HG02571 (cell line): ENCODE data around the gene TTC4.

Source experiments
- ATAC-seq: cut with Tn5 transposase; IDR thresholded peaks from one replicate; pipeline ENCODE4 v1.9.1; 2021; ENCODE audit warnings: mild to moderate bottlenecking, moderate library complexity; ENCODE audit not compliant: unreplicated experiment

Gene TTC4, protein sequence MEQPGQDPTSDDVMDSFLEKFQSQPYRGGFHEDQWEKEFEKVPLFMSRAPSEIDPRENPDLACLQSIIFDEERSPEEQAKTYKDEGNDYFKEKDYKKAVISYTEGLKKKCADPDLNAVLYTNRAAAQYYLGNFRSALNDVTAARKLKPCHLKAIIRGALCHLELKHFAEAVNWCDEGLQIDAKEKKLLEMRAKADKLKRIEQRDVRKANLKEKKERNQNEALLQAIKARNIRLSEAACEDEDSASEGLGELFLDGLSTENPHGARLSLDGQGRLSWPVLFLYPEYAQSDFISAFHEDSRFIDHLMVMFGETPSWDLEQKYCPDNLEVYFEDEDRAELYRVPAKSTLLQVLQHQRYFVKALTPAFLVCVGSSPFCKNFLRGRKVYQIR

DNA sequence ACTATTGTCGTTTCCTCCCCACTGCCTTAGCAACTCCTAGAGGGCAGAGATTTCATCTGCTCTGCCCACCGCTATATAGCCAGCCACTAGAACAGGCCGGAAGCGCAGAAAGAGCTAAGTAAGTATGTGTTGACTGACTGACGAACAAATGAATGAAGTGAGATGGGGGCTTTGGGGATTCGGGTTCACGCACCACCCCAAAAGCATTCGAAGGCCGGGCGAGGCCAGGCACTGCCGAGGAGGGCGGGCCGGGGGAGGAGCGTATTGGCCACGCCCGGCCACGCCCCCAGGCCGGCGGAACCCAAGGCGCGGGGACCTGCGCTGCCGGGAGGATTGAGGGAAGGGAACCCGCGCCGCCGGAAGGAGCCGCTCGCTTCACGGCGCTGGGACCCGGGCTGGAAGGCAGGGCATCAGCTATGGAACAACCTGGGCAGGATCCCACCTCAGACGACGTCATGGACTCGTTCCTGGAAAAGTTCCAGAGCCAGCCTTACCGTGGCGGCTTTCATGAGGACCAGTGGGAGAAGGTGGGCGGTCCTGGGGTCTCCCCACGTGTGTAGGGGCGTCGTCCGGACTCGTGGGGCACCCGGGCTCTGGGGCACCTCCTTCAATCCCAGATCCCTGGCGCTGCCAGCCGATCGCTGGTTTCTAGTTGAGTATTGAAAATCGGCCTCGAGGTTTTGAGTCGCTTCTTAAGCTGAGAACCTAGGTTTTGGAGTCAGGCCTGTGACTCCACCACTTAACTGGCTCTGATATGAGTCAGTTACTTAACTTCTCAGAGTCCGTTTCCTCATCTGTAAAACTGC lies at the start of gene TTC4:
TSS of gene TTC4 (plus strand) at position 369 of the 806 bp plus-strand sequence. CDS start at position 417, 48 bp downstream.
- ATAC-seq = peak; percentile 92

DNA sequence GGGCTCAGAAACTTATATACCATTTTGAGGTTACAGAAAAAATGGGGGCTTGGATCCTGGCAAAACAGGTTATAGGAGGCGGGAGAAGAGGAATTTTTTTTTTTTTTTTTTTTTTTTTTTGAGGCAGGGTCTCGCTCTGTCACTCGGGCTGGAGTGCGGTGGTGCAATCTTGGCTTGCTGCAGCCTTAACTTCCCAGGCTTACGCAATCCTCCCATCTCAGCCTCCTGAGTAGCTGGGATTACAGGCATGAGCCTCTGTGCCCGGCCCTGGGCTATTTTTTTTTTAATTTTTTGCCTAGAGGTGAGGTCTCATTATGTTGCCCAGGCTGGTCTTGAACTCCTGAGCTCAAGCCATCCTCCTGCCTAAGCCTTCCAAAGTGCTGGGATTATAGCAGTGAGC lies 49.3 kb upstream of the TTC4 start:
- ATAC-seq = no peak

DNA sequence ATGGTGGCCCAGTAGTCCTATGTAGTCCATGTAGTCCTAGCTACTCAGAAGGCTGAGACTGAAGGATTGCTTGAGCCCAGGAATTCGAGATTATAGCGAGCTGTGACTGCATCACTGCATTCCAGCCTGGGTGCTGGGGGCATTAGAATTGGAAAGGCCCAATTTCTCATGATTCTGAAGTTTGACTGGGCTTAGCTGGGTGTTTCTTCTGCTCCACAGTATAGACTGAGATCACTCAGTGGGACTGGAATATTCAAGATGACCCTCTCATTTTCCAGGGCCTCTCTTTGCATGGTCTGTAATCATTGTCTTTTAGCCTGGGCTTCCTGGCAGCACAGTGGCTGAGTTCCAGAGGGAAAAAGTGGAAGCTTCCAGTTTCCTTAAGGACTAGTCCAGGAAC lies 47.9 kb upstream of the TTC4 start:
- ATAC-seq = no peak

DNA sequence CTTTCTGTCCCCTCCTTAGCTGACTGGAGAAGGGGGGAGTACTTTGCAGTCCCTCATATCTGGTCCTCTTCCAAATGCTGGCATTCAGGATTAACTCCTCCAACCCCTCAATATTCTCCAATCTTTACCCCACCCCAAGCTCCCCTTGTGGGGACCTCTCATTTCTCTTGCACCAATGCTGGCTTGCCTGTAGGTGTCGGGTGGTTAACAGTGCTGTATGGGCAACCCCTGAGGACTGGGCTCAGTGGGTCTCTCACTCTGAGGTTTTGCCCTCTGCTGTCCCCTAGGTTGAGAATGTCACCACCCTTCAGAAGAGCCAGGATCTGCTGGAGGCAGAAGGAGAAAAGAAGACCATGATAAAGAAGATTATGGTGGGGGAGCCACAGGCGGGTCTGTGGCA lies 47.1 kb upstream of the TTC4 start:
- ATAC-seq = no peak

DNA sequence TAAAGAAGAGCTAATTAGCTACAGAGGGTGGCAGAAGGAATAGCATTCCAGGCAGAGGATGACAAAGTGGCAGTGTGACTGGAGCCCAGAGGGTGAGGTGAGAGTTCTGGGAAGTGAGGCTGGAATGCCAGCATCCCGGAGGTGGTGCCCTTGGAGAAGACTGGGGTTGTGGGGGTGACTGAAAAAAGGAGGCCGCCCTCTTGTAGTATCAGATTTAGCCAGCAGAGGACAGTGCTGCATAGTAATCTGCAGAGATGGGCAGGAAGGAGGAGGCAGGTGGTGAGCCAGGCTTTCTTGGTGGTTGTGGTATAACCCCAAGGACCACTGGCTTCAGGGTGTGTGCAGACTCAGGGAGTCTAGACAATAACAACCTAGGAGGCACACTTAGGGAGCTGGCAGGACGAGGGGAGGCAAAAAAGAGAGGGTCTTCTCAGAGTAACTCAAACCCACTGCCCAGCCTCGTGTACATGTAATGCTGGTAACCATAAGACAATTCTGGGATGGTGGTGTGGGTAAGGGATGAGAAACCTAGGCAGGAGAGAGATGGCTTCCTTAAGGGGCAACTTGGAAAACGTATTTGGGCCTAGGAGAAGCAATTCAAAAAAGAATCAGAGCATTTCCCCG lies 43.6 kb upstream of the TTC4 start:
- ATAC-seq = no peak

DNA sequence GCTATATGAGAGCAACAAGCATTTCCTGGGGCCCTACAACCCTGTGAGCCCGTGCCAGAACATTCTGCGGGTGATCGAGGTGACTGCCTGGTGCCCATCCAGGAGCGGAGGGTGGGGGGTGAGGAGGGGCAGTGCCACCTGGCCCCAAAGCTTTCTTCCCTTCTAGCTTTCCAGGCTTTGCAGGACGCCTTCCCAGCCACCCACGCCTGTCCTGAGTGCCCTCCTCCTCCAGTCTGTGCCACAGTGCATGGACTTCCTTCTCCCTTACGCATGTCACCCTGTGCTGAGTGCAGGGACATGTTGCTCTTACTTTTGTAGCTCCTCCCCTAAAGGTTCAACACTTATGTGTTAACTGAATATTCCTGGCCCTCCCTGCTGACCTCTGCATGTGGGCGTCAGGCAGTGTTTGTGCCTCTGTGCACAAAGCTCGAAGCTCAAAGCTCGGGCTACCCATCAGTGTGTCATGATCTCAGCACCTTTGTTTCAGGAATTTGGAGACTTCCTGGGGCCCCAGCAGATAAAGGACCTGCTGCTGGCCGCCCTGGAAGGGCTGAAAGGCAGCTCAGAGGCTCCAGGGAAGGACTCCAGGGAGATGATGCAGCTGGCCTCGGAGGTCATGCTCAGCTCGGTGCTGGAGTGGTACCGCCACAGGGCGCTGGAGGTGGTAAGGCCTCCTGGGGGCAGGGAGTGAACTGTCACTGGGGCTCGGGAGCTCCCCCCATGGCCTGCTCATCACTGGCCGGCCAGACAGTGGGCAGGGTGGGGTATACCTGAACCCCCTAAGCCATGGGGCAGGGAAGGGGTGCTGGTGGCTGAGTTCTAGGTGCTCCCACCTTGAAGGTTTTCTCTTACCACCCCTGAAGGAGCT lies 36.7 kb upstream of the TTC4 start:
- ATAC-seq = no peak

DNA sequence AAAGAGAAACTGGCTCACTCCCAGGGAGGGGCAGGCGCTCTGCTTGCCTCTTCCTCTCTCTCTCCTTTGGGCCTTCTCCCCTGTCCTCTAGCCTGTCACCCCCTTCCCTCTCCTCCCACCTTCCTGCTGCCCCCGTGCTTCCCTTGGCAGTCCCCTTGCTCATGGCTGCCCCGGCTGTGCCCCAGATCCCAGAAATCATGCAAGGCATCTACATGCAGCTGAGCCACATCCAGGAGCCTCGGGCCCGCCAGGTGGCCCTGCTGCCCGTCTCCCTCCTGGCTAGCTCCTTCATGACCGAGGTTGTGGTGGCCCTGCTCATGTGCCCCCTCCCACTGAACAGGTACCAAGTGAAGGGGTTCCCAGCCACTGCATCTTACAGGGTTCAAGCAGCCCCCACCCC lies 36.0 kb upstream of the TTC4 start:
- ATAC-seq = no peak

DNA sequence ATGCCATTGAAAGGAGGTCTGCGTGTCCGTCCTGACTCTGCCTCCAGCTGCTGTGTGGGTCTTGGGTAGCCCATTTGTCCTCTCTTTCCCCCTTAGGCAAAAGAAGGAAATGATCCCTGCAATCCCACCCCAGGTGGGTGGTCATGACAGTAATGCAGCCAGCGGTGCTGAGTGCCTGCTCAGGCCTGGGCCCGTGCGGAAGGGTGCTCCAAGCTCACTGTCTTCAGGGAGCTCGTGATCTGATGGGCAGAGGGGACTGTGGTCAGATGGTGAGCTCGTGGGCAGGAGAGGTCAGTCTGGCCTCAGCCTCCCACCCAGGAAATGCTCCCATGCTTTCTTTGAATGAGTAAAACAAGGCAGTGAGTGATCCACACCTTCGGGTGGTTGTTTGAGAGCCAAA lies 35.3 kb upstream of the TTC4 start:
- no peak for ATAC-seq

DNA sequence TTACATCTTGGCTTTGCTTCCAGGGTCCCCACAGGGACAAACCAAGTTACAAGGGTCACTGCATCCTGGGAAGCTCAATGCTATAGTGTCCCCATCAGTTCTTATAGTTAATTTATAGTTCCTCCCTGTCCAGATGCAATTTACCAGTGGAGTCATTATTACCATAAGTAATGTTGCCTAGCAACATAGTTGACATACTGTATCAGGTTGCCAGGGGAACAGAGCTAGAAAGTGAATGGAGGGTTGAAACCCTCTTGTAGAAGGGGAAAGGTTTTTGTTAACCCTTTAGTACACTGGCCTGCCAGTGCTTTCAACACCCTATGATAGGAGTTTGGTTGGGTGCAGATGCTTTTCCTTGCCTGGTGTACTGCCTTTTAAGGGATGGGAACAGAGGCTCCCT lies 34.3 kb upstream of the TTC4 start:
- no peak for ATAC-seq

DNA sequence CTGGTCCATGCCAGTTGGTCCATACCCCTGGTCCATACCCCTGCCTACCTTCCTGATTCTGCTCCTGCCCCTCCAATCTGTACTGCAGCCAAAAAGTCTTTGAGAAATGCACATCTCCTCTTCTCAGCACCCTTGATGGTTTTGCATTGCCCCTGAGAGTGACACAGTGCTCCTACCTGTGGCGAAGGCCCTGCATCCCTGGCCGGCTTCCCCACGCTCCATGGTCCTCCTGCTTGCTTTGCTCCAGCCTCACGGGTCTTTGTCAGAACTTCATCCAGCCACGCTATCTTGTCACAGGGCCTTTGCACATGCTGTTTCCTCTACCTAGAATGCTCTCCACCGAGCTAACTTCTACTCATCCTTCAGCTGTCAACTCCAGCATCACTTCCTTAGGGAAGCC lies 32.2 kb upstream of the TTC4 start:
- ATAC-seq = no peak

DNA sequence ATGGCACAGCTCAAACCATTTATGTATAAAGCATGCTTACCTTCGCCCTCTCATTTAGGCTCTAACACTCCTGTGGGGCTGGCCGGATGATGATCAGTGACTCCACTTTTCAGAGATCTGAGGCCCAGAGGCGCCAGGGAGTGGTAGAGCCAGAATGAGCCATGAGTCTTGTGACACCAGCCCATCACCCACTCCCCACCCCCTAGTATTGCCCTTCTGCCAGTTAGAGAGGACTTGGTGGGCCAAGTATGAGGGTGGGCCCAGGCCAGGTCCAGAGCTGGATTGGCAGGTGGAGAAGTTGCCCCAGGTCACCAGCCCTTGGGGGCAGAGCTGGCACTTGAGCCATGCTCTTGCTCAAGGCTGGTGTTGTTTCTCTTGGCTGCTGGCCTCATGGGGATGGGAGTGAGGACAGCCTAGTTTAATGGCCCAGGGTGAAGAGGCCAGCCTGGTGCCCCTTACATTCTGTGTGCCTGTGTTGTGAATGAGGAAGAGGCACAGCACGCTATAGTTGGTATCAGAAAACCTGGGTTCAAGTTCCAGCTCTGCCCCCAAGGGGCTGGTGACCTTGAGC lies 30.2 kb upstream of the TTC4 start:
- no peak for ATAC-seq

DNA sequence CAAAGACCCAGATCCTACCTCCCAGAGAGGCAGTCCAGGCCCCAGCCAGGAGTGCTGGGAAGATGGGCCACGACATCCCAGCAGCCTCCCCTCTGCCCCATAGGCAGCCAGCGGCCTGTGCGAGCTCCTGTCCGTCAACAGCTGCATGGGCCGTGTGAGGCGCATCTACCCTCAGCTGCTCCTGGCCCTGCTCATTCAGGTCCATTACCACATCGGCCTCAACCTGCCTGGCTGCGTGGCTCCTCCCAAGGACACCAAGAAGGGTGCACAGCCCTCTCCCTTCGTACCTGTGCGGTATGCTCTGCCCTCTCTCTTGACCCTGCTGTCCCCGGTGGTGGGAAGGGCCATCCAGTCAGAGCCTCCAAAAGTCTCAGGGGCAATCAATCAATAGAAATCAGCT lies 29.5 kb upstream of the TTC4 start:
- ATAC-seq = no peak

DNA sequence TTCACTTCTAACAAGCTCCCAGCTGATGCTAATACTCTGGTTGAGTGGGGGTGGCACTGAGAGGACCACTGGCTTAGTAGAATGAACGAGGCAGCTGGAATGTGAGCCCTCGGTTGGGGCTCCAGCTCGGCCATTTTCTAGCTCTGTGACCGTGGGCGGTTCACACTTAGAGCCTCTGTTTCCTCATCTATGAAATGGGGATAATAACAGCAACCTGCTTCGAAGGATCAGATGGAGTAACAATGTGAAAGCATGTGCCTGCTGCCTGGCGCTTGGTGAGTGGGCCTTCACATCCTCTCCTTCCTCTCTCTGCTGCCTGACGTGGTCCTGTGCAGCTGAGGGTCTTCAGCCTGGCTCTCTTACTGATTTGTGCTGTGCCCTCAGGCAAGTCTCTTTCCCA lies 20.9 kb upstream of the TTC4 start:
- ATAC-seq = no peak

DNA sequence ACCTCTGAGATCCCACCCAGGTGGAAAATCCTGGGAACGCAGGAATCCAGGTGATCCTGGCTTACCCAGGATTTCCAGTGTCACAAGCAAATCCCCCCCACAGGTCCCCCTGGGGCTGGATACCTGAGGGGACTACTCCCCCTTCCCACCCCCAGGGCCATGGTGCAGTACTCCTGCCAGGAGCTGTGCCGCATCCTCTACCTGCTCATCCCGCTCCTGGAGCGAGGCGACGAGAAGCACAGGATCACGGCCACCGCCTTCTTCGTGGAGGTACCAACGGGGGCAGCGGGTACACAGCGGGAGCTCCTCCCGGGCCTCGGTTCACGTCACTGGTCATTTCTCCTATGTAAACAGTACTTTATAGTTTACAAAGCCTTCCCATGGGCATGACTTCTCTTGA lies 20.4 kb upstream of the TTC4 start:
- no peak for ATAC-seq

DNA sequence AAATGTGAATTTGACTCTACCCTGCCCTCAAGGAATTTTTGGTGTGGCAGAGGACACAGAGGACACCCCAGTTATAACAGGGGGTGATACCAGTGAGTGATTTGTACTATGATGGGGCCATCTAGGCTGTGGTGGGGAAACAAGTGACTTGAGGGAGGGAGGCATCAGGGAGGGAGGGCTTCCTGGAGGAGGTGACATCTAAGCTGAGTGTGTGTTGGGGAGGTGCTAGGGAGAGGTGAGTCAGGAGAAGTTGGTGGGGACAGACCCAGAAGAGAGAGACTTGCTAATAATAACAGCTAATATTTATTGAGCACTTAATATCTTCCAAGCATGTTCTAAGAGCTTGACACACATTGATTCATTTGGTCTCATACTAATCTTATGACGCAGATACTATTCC lies 19.9 kb upstream of the TTC4 start:
- no peak for ATAC-seq

DNA sequence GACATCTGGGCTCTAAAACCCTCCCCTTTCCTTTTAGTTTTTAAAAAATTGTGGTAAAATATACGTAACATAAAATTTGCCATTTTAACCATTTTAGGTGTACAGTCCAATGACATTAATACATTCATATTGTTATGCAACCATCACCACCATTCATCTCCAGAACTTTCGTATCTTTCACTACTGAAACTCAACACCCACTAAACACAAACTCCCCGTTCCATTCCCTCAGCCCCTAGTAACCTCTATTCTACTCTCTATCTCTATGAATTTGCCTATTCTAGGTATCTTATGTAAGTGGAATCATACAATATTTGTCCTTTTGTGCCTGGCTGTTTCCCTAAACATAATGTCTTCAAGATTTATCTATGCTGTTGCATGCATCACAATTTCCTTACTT lies 19.4 kb upstream of the TTC4 start:
- ATAC-seq = no peak

DNA sequence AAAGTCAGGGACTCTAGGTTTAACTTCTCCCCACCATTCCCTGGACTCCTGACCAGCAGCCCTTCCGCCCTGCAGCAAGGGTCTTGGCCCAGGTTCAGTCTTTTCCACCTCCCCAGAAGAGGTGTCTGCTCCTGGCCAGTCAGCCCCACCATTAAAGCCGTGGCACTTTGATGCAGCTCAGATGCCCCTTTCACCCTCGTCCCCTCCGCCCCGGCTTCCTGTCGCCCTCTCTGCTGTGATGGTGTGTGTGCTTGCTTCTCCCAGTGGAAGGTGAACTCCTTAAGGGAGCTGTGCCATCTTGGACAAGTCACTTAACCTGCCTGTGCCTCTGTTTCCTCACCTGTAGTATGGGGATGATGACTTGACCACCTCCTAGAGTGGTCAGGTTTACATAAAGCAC lies 17.8 kb upstream of the TTC4 start:
- ATAC-seq = no peak

DNA sequence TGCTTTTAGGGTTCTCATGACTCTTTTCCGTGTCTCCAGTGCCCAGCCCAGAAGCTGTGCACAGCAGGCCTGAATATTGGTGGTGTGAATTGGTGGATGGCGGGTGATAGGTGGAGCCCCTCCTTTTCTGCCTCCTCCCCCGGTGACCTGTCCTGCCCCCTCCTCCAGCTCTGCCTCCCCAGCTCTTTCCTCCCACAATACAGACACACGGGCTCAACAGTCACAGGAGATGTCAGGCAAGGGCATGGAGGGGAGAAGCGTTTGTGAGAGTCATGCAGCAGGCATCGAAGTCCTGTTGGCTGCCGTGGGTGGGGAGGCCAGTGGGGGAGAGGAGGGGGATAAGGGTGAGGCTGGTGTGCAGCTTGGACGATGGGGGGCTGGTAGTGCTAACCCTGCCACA lies 17.3 kb upstream of the TTC4 start:
- ATAC-seq = no peak

DNA sequence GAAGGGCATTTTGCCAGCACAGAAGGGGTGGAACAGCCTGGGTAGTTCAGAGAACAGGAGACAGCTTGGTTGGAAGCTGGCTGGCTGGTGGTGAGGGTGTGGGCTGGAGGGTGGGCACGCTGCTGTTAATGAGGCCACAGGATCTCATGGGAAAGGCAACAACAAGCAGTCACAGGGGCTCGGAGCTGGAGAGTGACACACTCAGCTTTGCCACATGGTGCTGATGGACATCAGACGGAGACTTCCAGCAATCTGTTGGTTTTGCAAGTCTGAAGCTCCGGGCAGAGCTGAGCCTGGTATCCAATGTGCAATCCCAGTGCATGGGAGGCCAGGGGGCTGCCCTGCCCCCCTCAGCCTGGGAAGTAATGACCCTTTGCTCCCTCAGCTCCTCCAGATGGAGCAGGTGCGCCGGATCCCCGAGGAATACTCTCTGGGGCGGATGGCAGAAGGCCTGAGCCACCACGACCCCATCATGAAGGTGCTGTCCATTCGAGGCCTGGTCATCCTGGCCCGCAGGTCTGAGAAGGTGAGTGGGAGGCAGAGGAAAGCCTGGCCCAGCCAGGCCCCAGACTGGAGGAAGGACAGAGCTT lies 15.6 kb upstream of the TTC4 start:
- no peak for ATAC-seq

DNA sequence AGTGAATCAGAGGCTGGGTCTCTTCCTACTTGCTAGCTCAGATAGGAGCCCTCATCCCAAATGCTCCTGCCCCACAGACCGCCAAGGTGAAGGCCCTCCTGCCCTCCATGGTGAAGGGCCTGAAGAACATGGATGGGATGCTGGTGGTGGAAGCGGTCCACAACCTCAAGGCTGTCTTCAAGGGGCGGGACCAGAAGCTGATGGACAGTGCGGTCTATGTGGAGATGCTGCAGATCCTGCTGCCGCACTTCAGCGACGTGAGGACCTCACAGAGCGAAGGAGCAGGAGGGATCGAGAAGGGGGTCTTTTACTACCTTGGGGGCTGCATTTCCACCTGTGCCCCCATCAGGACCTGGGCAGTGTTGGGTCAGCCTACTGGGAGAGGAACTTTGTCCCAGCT lies 14.6 kb upstream of the TTC4 start:
- no peak for ATAC-seq
